Stimulated activated CD4-positive, alpha-beta T cell treated with anti-CD3 and anti-CD28 coated beads, Interleukin-12 subunit alpha, Interleukin-12 subunit beta, amount 100 ng/mL, for 48 hours (primary cell): ENCODE results near the gene PCCA.
"Not testable (repeated sequence)": the region's sequence is repeated elsewhere in the genome, so short reads cannot be mapped to it uniquely, and the experiment has no call there.

ENCODE experiments used
- DNase-seq, 3 donors: peaks; one replicate each; pipeline ENCODE4 v3.0.0-alpha.2; 2020; ENCODE audit warnings: low read depth in 2 of 3, low spot score in 1 of 3

Gene PCCA

GRCh38 chr13:100300708-100301107 lies 211.8 kb downstream of the PCCA start:
- DNase-seq, result no peak

GRCh38 chr13:100301418-100301817 lies 212.5 kb downstream of the PCCA start:
- DNase-seq, result no peak

- DNase-seq, result no peak
These were observed 213.5 kb downstream of the PCCA start for GRCh38 chr13:100302391-100302790.

GRCh38 chr13:100304229-100304628 lies 215.3 kb downstream of the PCCA start:
- no peak for DNase-seq

- no peak for DNase-seq
These were observed 216.5 kb downstream of the PCCA start for GRCh38 chr13:100305398-100305797.

GRCh38 chr13:100306030-100306429 lies 217.1 kb downstream of the PCCA start:
- no peak for DNase-seq

DNA sequence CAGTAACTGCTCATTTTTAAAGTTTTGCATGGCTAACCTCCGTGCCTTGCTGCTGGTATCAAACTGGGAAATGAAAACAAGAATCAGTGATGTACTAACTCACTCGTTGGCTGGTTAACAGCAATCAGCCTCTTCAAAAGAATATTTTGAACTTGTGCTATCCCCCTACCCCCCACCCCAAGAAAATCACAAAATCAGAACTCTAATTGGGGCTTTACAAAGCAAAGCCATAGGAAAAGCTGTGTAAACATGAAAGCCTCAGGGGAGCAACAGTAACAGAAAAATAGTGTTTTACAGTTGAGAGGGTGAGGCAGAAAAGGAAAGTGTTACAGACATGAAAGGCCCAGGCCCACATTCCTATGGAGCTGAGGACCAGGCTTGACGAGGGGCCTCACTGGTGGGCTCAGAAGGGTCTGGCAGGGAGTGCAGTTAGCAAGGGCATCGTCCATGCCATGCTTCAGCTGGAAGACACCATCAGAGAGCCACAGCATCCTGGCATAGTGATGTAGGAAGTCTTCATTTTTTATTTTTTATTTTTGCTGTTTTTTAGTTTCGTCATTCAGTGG lies 217.6 kb downstream of the PCCA start:
- no peak for DNase-seq

DNA sequence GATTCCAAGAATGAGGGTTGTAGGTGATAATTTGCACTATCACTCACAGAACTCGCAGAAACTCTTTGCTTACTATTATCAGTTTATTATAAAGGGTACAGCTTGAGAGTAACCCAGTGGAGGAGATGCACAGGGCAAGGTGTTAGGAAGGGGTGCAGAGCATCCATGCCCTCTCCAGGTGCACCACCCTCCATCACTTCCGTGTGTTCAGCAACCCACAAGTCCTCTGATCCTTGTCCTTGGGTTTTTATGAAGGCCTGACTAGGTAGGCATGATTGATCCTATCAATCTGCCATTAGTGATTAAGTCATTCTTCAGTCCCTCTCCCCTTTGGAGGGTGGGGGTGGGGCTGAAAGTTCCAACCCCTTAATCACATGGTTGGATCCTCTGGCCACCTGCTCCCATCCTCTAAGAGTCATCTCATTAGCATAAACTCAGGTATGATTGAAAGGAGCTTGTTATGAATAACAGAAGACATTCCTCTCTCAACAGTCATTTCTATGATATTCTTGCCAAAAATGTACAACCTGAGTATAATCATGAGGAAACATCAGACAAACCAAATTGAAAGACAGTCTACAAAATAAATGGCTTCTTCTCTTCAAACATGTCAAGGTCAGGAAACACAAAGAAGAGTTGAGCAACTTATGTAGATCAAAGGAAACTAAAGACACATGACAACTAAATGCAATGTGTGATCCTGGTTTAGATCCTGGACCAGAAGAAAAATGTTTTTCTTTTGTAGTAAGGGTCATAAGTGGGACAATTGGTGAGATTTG lies 225.4 kb downstream of the PCCA start:
- DNase-seq, result no peak

GRCh38 chr13:100315522-100315921 lies 226.6 kb downstream of the PCCA start:
- no peak for DNase-seq

DNA sequence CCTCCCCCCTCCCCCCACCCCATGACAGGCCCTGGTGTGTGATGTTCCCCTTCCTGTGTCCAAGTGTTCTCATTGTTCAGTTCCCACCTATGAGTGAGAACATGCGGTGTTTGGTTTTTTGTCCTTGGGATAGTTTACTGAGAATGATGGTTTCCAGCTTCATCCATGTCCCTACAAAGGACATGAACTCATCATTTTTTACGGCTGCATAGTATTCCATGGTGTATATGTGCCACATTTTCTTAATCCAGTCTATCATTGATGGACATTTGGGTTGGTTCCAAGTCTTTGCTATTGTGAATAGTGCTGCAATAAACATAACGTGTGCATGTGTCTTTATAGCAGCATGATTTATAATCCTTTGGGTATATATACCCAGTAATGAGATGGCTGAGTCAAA lies 229.6 kb downstream of the PCCA start:
- DNase-seq, result not testable (repeated sequence)

DNA sequence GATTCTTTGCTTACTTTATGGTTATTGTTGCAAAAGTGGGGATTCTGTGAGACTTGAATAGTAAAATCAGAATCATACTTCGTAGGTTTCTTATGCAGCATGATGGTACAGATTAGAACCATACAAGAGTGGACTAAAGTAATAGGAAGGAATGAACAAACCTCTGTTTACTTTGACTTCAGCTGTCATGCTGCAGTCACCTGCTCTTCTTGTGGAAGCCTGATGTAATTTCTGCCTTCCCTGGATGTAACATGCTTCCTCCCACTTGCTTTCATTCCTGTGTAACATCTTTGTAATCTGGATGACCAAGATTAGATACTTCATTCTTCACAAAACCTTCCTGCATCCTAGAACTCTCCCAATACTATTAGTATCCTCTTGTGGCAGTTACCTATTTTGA lies 235.0 kb downstream of the PCCA start:
- DNase-seq, result no peak

DNA sequence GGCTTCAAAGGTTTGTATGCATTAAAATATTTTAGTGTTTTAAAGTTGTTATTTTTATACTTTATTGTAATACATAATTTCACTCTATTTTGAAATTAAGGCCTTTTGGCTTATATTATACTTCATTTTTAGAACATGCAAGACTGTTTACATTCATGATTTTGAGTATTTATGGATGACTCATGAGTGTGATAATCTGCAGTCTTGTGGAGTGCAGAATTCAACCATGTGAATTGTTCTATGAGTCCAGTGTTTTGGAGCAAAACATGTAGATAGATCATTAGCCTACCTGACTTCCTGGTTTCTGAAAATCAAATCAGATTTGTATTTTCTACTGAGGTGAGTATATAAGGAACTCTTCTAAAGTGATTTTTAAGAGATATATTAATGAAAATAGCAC lies 241.8 kb downstream of the PCCA start:
- DNase-seq, result no peak

DNA sequence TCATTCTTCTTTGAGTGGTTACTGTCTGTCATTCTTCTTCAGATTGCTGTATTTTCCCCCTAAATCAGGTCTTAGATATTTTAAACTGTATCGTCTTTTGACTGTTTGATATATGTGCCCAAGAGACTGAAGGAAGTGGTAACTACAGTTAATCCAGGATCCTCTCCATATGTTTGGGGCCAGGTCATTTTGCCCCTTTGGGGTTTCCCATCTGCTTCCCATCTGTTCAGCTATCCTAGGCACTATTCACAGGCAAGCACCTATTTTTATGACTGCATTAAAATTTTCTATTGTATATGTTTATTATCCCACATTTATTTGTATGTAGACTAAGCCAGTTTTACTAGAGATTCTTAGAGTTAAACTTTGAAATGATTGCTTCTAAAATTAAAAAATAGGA lies 244.2 kb downstream of the PCCA start:
- no peak for DNase-seq

DNA sequence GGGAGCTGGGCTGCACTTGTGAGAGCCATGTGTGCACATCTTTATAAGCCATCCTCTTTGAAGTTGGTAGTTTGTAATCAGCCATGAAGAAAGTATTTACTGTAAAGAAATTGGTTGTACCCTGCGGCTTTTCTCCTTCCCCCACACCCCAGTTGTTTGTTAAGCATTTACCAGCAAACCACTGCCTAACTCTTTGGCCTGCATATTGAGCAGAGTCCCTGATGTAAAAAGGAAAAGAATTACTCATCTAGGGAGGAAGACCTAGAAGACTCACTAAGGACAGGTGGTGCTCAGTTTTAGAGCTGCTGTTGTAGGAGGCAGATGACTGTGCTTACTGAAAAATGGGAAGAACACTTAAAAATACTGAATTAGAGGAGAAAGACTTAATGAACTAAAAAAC lies 245.3 kb downstream of the PCCA start:
- no peak for DNase-seq

GRCh38 chr13:100336795-100337516 lies 248.1 kb downstream of the PCCA start:
- DNase-seq, result no peak

DNA sequence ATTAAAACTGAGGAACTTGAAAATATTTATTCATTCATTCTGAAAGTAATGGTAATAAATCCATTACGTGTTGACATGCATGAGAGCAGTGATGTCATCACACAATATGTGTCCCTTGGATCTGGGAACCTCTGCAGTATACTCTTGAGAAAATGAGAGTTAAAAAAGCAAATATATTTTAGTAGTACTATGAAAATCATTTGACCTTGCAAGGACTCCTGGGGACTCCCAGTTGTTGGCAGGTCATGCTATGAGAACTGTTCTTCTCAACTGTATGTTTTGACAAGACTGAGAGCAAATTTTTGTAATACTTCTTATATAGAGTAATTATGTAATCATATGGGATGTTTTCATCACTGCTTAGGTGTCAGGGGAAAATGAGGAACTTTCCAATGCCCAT lies 249.4 kb downstream of the PCCA start:
- DNase-seq, result no peak

- no peak for DNase-seq
These were observed 250.6 kb downstream of the PCCA start for GRCh38 chr13:100339411-100339940.

DNA sequence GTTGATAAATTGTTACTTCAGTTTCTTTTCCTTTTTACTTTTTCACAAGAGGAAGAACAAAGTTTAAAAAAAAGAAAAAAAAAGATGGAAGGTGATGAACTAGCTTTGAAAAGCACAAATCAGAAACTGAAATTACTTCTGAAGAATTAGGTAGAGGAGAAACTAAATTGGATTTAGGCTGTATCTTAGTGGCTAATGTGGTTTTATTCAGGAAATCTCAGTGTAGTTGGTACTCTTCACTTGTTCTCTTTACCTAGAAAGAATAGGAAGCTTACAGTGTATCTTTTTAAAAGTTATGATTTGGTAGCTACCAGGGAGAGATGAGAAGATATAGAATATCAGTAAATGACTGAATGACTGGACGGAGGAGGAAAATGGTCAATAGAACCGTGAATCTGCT lies 252.0 kb downstream of the PCCA start:
- no peak for DNase-seq

DNA sequence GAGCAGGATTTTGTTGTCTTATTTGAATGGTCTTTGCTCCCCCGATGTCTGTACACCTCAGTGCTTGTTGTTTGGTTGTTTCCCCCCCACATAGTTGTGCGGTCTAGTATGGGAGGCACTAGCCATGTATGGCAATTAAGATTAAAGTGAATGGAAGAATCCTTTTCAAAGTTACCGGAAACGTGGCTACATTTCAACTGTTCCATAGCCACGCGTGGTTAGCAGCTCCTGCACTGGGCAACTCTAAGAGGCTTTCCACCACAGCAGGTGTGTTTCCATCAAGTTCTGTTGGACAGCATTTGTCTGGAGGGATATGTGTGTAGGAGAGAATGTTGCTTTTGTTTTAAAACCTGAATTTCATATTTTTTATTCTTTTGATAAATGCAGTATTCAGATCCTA lies 252.4 kb downstream of the PCCA start:
- no peak for DNase-seq

- no peak for DNase-seq
These were observed 255.7 kb downstream of the PCCA start for GRCh38 chr13:100344544-100344943.

DNA sequence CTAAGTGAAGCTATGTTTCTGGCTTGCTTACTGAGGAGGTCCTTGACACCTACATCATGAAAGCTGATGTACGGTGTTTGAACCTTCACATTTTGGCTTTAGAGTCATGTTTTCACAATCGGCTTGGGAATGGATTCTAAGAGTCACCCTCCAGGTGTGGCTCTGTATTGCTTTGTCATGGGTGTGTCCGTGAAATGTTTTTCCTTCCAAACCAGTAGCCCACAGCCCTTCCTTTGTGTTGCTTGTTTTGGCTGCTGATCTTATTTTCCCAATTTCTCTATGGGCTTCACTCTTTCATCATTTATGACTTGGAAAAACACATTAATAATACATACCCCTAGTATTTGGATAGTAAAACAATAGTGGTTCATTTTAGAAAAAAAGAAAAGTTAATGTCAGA lies 259.1 kb downstream of the PCCA start:
- no peak for DNase-seq

- DNase-seq, result no peak
These were observed 260.7 kb downstream of the PCCA start for GRCh38 chr13:100349594-100349993.
